HG03159 (cell line): Measurements from ENCODE around the gene NALCN.

Source experiments
- ATAC-seq: cut with Tn5 transposase; IDR thresholded peaks from one replicate; pipeline ENCODE4 v1.9.1; 2021; ENCODE audit warnings: mild to moderate bottlenecking, moderate library complexity; ENCODE audit not compliant: unreplicated experiment

NALCN gene

DNA sequence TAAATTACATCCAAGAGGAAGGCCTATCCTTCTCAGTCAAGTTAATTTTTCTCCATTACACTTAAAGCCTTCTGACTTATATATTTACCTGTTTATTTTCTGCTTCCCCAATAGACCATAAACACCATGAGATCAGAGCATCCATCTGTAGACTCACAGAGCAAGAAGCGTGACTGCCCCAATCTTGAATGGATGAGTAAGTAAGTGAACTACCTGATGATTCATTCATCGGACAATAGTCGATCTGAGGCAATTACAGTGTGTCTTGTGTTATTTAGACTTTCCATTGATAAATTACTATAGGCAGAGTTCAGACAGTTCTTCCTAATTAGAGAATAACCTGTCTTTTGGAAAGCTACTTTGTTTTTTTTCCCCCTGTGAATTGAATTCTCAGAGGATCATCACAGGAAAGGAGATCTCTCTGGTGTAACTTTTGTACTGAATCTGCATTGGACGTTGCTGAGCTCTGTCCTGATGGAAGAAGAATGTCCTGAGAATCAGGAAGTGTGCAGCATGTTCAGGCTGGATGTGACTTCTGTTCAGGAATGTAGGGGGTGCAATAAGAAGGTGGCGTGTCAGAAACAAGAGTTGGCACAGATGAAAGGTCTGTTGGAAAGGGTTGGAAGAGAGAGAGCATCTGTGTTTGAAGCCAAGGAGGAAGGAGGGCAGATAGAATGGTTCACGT lies 367.0 kb downstream of the NALCN start:
- no peak for ATAC-seq

DNA sequence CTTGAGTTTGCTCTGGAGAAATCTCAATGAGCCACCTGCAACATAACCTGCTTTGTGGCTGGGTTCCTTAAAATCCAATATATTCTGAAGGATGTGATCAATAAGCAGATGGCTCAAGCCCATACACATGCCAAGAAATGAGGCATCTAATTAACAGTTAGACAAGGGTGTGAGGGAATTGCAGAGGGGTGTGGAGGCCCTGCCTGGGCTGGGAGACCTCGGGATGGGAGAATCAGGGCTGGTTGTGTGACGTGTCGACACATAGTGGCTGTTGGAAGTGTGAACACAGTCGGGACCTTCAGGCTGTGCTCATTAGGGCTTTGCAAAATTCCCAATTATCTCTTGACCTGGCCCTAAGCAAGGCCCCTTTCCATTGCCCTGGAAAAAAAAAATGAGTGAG lies 379.8 kb downstream of the NALCN start:
- no peak for ATAC-seq

DNA sequence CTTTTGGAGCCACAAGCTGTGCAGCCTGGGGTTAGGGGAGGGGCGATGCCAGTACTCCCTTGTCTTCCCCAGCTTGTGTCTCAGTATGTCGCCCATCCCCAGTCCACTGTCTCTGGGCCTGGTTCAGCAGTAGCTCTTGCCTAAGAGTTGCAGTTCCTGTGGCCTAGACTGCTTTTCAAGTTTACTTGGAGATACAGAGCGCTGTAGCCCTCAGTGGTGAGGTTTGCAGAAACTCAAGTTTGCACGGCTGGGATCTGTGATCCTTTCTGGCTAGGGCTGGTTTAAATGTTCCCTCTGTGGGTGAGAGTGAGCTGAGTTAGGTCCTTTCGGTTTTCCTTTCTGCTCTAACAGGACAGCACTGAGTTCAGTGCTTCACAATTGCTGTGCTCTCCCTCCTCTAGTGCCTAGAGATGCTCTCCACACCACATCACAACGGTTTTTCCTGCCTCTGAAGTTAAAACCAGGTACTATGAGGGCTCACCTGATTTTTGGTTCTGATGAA lies 381.1 kb downstream of the NALCN start:
- ATAC-seq = no peak

DNA sequence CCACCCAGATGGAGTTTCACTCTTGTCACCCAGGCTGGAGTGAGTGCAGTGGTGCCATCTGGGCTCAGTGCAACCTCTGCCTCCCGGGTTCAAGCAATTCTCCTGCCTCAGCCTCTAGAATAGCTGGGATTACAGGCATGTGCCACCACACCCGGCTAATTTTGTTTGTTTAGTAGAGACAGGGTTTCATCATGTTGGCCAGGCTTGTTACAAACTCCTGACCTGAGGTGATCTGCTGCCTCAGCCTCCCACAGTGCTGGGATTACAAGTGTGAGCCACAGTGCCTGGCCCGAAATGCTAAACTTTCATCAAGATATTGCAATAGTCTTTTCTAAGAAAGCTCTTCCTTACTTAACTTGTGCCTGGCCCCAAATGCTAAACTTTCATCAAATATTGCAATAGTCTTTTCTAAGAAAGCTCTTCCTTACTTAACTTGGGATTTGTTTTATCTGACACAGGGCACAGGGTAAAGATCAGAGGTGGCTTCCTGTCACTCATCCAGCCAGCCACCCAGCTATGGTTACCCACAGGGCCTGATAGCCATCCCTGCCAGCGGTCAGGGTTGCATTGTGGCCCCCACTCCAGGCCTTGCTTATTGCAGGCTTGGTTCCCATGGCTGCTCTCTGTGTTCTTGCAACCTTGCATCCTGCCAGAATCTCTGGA lies 389.4 kb downstream of the NALCN start:
- ATAC-seq = no peak

DNA sequence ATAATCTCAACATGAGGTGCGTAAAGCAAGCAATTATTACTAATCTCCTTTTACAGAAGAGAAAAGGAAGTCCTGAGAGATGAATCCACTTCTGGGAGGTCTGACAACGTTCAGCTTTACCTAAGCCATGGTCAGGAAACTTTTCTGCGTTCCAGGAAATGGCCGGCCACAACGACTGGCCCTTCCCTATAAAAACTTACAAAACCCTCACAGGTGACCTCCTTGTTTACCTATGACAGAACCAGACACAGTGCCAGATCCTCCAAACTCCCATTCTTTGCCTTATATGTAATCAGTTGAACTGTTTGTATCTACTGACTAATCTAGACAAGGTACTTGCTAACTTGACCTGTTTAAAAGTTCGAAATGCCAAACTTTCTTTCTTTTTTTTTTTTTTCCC lies 390.0 kb downstream of the NALCN start:
- no peak for ATAC-seq

DNA sequence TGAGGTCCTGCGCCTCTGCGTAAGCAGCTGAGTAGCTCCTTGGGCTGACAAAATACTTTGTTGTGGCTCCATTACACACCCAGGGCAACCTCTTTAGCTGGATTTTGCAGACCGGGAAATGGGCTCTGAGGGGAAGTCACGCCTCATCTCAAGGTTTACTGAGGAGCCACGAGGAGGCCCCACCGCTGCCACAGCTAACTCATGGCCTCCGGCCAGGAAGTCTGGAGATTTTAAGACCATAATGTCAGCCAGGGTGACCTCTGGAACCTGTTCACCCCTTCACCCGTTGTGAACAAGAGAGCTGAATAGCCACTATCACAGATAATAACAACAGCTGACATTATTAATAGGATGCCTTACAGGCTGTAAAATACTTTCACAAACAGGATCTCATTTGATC lies 390.4 kb downstream of the NALCN start:
- no peak for ATAC-seq

DNA sequence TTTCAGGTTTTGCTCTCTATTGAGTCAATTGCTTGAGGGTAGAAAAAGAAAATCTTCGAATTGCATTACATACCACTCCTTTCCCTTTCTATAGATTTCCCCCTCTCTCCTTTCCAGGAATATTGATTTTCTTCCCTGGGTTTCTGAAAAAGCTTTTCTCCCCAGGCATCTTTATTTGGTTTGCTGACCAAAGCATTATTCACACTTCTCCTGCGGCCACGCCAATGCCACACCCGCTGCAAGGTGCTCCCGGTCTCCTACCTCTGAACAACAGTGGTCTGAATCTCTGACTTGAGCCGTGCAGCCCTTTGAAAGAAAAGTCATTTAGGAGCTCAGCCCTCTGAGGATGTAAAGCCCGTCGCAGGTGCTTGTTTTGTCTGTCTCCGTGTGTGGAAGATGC lies 390.8 kb downstream of the NALCN start:
- ATAC-seq = no peak

DNA sequence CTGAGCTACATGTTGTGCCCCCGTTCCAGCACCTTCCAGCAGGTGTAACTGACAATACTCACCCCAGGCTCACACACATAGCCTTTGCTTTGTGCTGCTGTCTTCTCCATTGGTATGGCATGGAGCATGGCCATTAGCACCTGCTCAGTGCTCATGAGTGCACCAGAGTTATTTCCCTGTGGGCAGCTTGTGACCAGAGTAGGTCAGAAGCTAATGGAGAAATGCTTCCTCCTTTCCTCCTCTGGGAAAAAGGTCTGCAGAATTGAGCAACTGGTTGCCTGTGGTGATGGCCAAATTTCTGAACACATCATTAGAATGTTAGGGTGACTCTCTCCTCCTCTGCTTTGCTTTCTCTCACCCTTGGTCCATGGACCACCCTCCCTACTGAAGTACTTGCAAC lies 397.2 kb downstream of the NALCN start:
- no peak for ATAC-seq

DNA sequence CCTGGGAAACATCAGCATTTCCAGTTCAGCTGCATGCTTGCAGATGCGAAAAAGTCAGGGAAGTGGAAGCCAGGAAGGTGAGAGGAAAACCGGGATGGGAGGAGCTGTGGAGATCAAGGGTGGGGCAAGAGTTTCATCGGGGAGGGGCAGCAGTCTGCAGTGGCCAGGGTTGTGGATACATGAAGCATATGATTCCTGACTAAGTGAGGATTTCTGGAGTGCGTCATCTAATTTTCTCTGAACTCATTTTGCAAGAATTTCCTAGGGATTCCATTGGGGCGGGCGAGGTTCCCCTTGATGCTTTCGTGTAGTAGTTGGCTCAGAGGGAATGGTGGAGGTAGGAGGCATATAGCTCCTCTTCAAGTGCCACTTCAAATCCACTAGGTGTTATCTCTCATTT lies 397.6 kb downstream of the NALCN start:
- ATAC-seq = no peak

DNA sequence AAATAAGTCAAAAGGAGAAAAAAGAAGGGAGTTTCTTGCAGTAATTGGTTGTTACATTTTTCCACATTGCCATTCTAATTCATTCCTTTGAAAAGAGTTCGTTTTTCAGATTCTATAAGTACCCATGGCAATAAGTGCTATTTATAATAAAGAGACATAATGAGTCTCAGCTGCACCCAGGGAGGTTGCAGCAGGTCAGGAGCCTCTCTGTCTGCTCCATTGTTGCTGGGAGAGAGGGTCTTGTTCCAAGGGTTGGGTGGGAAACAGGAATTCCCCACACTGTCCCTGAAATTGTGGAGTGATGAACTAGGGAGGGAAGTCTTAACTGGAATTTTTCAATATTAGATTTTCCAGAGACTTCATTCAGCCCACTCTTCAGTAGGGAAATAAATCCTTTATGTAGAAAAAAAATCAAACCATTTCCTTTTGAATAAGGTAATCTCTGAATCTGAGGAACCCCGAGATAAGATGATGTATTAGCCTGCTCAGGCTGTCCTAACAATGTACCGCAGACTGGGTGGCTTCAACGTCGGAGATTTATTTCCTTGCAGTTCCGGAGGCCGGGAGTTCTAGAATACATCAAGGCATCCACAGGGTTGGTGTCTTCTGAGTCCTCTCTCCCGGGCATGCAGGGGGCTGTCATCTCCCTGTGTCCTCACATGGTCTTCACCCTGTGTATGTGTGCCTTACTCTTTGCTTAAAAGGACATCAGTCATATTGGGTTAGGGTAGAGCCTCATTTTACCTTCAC lies 399.0 kb downstream of the NALCN start:
- no peak for ATAC-seq

DNA sequence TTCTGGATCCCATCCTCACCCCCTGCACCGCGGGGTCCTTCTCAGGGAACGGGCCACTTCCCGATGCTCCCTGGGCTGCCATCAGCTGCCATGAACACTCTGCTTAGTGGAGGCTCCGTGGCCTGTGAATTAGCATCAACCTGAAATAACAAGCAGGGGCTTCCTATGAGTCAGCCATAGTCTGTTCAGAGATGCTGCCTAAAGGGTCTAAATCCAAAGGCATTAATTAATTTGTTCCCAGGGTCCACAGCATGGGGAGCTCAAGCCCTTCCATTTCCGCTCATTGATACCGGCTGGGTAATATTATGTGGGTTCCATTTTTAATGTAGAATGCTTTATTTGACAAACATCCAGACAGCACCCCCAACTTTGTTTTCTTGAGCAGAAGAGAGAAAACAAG lies 399.8 kb downstream of the NALCN start:
- ATAC-seq = no peak

DNA sequence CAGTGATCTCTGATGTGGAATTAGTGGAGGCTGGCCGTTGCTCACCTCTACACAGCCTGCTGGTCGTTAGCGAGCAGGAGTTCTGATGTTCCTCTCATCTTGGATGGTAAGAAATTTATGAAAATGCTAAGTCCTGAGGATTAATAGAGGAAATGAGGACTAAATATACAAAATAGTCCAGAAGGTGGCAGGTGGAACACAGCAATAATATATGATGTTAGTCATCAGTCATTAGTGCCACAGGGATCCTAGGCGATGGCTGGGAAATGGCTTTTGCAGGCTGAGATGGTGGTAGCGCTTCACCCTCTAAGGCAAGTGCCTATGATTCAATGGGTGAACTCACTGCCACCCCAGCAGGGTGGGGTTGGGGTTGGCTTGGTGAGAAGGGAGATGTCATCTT lies 403.1 kb downstream of the NALCN start:
- no peak for ATAC-seq

DNA sequence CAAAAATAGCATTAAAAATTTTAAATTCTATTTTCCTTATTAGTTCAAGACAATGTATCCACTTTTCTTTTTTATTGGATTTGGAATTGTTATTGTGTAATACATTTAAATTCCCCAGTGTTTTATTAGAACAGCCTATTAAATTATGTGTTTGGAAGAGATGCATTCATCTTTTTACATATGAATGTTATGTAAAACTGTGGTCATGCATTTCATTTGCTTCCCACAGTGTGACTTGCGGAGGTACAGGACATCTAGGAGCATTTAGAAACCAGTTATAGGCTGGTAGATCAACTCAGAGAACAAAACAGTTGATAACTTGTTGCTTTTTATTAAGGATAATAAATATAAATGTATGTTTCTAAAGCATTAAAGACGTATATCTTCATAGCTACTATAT lies 406.2 kb downstream of the NALCN start:
- ATAC-seq = no peak

DNA sequence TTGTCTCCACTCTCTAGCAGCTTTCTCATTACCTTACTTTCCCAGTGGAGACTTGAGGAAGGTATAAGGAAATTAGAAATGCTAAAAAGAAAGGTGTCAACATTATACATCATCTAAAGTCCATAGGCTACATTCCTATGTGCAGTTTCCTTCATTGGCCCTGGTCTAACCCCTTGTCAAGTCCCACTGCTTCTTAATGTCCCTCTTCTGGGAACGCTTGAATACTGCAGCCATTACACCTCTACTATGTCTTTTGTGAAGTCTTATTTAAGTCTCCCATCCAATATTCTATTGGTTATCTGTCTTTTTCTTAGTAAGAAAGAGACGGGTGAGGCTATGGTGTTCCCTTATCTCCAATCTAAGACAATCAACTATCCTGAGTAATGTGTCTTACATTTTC lies 409.1 kb downstream of the NALCN start:
- ATAC-seq = no peak
